HUES6 (cell line): ENCODE data around the gene IFI44.

ENCODE experiments used
- H3K27ac ChIP-seq: 2 replicates; pipeline ENCODE4 v1.7.0; 2013; ENCODE audit warnings: low read depth, mild to moderate bottlenecking, low read length, inconsistent platforms
- H3K27me3 ChIP-seq: 2 replicates; pipeline ENCODE4 v1.6.1; 2013; ENCODE audit warnings: low read length; ENCODE audit not compliant: control insufficient read depth, insufficient read depth
- H3K36me3 ChIP-seq: 2 replicates; pipeline ENCODE4 v1.6.1; 2013; ENCODE audit warnings: low read length; ENCODE audit not compliant: control insufficient read depth, insufficient read depth
- H3K4me1 ChIP-seq: 2 replicates; pipeline ENCODE4 v1.6.1; 2013; ENCODE audit warnings: low read length; ENCODE audit not compliant: control insufficient read depth, insufficient read depth
- H3K4me3 ChIP-seq: 2 replicates; pipeline ENCODE4 v1.5.1; 2013; ENCODE audit warnings: low read depth, low read length
- H3K9ac ChIP-seq: one replicate; pipeline ENCODE4 v1.6.1; 2013; ENCODE audit warnings: mild to moderate bottlenecking, low read length
- H3K9me3 ChIP-seq: 2 replicates; pipeline ENCODE4 v1.6.1; 2013; ENCODE audit warnings: low read depth, low read length; ENCODE audit not compliant: control insufficient read depth, insufficient read depth

Gene IFI44

DNA sequence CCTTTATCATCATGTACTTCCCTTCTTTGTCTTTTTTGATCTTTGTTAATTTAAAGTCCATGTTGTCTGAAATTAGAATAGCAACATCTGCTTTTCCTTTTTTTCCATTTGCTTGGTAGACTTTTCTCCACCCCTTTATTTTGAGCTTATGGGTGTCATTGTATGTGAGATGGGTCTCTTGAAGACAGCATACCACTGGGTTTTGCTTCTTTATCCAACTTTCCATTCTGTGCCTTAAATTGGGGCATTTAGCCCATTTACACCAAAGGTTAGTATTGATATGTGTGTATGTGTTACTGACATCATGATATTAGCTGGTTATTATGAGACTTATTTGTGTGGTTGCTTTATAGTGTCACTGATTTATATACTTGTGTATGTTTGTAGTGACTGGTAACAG lies 50.2 kb downstream of the IFI44 start:
- H3K9ac ChIP-seq: no peak overlapping the region
- H3K36me3 ChIP-seq: no peaks in the 10 kb centered on the region
- no peak overlapping the region for H3K27ac ChIP-seq
- no peak overlapping the region for H3K4me3 ChIP-seq
- H3K4me1 ChIP-seq: no peaks in the 10 kb centered on the region
- no peaks in the 10 kb centered on the region for H3K27me3 ChIP-seq
- H3K9me3 ChIP-seq: peaks cover 3% of the 10 kb centered on the region; the same call in 1 of the 2 replicates

- no peak overlapping the region for H3K4me3 ChIP-seq
- no peaks in the 10 kb centered on the region for H3K27me3 ChIP-seq
- no peak overlapping the region for H3K9ac ChIP-seq
- H3K36me3 ChIP-seq: no peaks in the 10 kb centered on the region
- peaks cover 3% of the 10 kb centered on the region; the same call in 1 of the 2 replicates for H3K9me3 ChIP-seq
- no peak overlapping the region for H3K27ac ChIP-seq
- H3K4me1 ChIP-seq: no peaks in the 10 kb centered on the region
Observed at GRCh38 chr1:78702426-78702825, 52.8 kb downstream of the IFI44 start.

GRCh38 chr1:78703806-78704205 lies 54.2 kb downstream of the IFI44 start:
- Histone ChIP-seq H3K4me1 (no peaks in the 10 kb centered on the region), H3K4me3 (no peak overlapping the region), H3K9me3 (peaks cover 3% of the 10 kb centered on the region; the same call in 1 of the 2 replicates), H3K9ac (no peak overlapping the region), H3K27me3 (no peaks in the 10 kb centered on the region), H3K27ac (no peak overlapping the region), H3K36me3 (no peaks in the 10 kb centered on the region)

DNA sequence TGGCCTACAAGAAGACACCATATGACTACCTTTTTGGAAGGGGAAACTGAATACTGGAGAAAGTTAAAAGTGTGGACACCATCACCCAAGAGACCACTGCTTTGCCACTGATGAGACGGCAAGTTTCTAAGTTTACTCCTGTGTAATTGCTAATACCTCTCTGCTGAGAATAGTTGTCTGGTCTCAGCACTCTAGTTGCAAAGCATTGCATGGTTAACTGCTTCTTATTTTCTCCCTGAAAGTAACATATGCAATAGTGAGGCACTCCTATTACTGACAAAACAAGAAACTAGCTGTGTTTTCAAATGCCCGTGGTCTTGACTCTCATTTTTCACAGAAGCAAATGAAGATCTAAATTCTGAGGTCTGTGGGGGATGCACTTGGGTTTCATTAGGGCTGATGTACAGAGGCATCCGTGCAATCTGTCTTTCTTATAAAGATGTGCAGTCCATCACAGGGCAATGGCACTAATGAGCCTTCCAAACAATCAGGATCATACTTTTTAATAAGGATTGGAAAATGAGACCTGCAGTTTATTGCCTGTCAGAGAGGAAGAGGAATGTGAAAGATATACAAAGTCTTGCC lies 62.9 kb downstream of the IFI44 start:
- Histone ChIP-seq H3K36me3 (no peaks in the 10 kb centered on the region), H3K27ac (no peak overlapping the region), H3K9ac (no peak overlapping the region), H3K9me3 (no peaks in the 10 kb centered on the region), H3K4me1 (no peaks in the 10 kb centered on the region), H3K27me3 (no peaks in the 10 kb centered on the region), H3K4me3 (no peak overlapping the region)

- Histone ChIP-seq H3K27me3 (no peaks in the 10 kb centered on the region), H3K9me3 (no peaks in the 10 kb centered on the region), H3K9ac (no peak overlapping the region), H3K27ac (no peak overlapping the region), H3K36me3 (no peaks in the 10 kb centered on the region), H3K4me3 (no peak overlapping the region), H3K4me1 (peaks cover 2% of the 10 kb centered on the region)
Observed at GRCh38 chr1:78713297-78713696, 63.7 kb downstream of the IFI44 start.
